Activated CD4-positive, CD25-positive, alpha-beta regulatory T cell treated with anti-CD3 and anti-CD28 coated beads, Interleukin-2, amount 50 U/mL, for 16 hours (primary cell): ENCODE data around the gene UNC119.
"Not testable (repeated sequence)": the region's sequence is repeated elsewhere in the genome, so short reads cannot be mapped to it uniquely, and the experiment has no call there.

Source experiments
- DNase-seq: peaks from one replicate; pipeline ENCODE4 v3.0.0-alpha.2; 2020; ENCODE audit warnings: low read depth, low spot score

The UNC119 gene

GRCh38 chr17:28522281-28522680 is 30.1 kb downstream of the UNC119 start:
- not testable (repeated sequence) for DNase-seq

DNA sequence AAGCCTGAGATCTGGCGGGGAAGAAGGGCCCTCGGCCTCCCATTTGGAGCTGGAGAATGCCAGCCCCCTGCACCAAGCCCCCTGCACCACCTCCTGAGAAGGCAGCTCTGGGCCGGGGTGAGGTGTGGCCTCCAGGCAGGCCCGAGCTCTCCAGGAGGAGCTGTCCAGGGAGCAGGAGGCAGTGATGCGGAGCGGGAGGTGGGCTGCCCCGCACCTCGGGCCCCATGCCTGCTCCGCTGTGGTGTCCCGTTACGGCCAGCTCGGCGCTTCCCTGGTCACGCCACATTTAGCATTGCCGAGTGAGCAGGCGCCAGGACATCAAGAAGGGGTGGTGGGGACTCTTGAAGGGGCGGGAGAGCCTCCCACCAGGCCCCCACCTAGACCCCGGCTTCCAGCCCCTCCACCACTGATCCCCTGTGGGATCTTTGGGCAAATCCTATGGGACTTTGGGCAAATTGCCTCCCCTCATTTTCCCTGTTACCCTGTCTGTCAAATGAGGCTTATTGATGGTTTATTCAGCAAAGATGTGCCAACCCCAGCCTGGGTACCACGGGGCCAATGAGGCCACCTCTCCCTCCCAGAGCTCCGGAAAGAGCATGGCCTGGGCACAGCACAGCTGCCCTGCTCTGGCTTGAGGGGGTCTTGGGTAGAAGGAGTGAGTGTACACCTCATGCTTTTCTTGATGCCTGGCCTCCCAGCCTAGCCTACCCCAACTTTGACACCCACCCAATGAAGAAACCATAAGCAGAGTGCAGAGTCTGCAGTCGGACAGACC is 30.9 kb downstream of the UNC119 start:
- DNase-seq: no peak

- DNase-seq: no peak
These were observed 31.7 kb downstream of the UNC119 start for GRCh38 chr17:28520687-28521086.

DNA sequence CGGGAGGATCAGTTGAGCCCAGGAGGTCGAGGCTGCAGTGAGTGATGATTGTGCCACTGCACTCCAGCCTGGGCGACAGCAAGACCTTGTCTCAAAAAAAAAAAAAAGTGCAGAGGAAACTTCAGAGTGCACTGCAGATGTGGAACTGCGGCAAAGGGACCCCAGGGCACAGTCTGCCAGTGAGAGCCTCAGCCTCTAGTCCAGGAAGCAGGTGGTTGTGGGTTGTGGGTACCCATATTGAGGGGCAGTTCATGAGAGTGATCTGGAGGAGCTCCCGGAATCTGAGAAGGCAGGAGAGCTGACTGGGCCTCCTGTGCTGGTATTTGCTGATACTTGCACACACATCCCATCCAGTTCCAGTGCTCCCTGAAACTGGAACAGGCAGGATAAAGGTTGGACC is 33.2 kb downstream of the UNC119 start:
- DNase-seq: no peak

GRCh38 chr17:28518578-28518977 is 33.8 kb downstream of the UNC119 start:
- DNase-seq: no peak

DNA sequence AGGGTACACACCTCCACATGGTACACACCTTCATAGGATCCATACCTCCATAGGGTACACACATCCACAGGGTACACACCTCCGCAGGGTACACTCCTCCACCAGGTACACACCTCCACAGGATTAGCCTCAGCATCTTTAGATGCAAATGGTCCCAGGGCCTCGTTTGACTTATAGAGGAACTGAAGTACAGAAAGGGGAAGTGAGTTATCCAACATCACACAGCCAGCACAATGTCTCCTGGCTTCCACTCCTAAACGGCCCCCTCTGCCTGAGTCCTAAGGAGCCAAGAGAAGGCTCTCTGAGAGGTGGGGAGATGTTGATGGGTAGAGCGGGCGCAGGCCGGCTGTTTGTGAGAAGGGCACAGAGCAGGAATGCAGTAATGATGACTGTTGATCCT is 34.3 kb downstream of the UNC119 start:
- no peak for DNase-seq

- no peak for DNase-seq
These were observed 36.9 kb downstream of the UNC119 start for GRCh38 chr17:28515518-28515917.

DNA sequence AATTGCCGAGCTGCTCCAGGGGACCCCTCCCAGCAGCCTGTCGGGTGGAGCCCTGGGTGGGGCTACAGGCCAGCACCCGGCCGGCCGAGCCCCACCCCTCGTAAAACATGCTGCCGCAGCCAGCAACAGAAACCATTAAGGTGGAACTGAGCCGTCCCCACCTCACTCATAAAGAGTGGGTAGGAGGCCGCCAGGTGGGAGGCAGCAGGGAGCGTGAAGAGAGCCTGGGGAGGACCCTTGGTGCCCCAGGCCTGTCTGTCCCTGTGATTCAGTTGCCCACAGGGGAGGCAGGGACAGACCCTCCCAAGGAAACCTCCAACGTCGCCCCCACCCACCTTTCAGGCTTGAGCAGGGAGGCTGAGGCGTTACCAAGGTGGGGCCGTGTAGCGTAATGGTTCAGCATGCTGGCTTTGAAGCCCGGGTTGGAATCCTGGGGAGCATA is 37.8 kb downstream of the UNC119 start:
- no peak for DNase-seq

DNA sequence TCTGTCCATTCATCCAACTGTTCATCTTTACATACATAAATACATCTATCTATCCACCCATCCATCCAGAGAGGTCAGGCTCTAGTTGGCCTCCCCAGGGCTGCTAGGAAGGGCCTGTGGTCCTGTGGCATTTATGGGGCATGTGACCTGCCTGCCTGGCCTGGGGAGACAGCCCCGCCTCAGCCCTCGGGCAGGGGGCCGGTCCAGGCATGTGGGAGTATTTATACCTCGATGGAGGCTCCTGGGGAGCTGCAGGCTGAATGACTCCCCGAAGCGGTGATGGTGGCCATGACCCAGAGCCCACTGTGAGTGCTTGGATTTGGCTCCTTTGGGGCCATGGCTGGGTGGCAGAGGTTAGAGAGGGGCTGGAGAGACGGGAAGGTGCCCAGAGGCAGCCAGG is 38.9 kb downstream of the UNC119 start:
- DNase-seq: no peak

DNA sequence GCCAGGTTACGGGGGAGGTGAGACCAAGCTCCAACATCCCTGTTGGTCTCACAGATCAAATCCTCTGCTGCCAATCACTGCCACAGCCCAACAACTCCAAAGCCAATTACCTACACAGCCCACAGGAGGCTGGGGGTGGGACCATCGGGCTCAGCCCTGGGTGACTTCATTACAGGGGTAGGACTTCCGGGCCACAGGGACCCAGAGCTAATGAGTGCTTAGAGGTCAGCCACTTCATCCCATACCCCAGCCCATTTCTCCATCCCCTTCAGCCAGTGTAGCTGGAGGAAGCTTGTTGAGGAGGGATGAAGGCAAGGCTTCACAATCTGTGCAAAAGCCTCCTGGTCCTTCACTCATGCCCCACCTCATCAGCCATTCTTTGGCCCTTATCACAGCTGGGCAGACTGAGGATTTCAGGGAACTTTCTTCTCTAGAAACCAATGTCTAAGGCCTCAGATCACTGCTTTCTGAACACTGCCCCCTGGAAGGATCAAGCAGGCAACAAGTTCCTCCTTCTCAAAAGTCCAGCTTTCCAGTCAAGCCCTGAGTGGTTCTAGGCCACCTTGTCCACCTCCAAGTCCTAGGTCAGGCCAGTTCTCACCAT is 40.5 kb downstream of the UNC119 start:
- DNase-seq: no peak

GRCh38 chr17:28509789-28510188 is 42.6 kb downstream of the UNC119 start:
- no peak for DNase-seq

DNA sequence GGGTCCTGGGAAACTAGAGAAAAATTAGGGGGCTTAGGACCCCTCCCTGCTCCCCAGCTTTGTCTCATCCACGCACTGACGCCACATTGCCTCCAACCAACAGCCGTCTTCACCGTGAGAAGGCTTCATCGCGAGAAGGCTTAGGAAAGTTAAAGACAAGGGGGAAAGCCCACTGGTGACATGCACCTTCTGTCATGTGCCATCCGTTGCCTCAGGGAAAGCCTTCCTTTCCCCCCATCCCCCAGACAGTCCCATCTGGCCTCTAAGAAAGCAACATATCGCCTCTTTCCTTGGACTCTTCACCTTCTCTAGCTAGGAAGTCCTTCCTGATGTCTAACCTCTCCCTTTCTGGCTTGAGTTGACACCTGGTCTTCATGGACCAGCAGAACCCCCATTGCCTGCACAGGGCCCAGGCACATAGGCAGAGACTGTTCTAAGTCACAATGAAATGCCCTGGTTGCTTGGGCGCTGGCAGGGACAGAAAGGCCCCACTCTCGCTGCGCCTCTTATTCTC is 44.2 kb downstream of the UNC119 start:
- no peak for DNase-seq

DNA sequence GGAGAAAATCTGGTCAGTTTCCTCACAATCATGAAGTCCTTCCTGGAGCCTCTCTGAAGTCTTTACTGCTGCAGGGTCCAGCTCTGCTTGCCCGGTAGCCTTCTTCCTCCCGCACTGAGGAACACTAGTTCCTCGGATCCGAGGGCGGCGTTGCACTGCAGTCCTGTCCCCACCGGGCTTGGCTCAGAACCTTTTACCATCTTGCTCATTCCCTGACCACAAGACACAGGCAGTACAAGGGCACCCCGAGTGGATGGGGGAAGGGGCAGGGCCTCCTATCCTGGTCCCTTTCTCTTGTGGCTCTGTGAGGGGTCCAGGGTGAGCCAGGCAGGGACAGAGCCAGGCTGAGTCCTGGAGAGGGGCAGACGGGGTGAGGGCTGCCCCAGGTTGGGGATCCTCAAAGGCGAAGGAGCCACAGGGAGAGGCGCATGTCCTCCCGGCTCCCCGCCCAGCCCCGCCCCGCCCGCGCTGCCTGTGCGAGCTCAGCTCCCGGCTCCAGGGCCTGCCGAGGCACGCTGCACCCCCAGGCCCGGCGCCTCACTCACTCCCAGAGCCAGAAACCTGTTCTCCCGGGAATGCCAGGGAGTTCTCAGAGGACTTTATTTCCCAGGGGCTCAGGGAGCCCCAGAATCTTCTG is 44.7 kb downstream of the UNC119 start:
- DNase-seq: no peak

DNA sequence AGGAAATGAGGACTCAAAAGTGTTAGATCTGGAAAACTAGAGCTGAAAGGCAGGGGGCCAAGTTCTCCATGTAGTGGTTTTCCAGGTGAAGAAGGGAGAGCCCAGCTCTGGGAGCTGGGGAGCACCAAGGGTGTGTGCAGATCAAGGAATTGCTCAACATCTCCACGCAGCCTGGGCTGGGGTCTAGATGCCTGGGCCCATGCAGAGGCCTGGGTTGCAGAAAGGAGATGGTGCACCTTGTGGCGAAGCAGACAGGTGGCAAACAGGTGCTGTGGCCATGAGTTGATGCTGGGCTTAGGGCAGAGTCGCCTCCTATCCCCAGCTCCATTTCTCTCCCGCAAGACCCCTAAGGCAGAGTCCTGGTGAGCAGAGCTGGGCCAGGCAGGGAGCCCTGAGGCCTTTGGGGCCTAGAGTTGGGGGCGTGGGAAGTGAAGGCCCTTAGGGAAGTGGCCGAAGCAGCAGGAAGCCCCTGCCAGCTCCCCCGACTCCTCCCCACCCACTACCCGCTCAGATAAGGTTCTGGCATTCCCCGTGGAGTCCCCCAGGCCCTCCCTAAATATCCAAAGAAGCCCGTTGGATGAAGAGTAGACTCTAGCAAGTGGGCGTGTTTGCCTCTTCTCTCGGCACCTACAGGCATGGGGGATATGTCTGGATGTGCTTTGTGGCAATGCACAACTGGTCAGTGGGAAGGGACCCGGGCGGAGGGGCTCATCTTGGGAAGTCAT is 45.5 kb downstream of the UNC119 start:
- DNase-seq: no peak

- no peak for DNase-seq
These were observed 46.3 kb downstream of the UNC119 start, which contains the start of gene FOXN1 for GRCh38 chr17:28505986-28506665. Gene FOXN1, plus strand, starts transcription at chr17:28506348. Its CDS starts 17,622 bp downstream, at chr17:28523970.

- no peak for DNase-seq
These were observed 49.0 kb downstream of the UNC119 start for GRCh38 chr17:28503420-28503819.

DNA sequence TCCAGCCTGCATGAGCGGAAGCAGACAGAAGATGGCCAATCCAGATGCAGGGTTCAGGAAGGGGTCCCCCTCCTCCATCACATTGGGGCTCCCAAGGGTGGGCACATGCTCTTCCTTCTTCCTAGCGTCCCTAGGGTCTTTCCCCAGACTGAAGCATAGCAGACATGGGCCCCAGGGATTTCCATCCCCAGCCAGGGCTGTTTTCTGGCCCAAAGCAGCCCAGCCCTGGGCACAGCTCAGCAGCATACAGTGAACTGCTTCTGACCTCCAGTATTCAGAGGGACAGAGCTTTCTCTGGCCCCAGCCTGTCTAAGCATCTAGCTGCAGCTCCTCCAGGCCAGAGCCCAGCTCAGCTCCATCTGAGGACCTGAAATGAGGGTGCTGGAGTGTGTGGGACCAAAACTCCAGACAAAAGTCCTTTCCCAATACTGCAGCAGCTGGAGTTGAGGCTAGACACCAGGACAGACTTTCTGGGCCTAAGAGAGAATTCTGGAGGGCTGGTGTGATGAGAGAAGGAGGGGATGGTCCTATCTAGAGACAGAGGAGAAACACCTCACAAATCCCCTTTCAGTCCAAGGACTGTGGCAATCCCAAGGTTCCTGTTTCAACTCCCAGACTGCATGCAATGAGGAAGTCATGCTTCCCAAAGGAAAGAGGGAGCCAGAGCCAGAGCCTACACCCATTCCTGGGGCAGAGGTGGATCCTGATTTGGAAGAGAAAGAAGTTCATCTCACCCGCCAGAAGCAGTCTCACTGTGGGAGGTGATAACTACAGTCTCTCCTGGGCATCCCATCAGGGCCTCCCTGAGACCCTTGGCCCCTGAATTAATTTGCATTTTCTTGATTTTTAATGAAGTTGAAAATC is 50.8 kb downstream of the UNC119 start:
- DNase-seq: no peak

GRCh38 chr17:28500712-28501379 is 51.6 kb downstream of the UNC119 start:
- no peak for DNase-seq

DNA sequence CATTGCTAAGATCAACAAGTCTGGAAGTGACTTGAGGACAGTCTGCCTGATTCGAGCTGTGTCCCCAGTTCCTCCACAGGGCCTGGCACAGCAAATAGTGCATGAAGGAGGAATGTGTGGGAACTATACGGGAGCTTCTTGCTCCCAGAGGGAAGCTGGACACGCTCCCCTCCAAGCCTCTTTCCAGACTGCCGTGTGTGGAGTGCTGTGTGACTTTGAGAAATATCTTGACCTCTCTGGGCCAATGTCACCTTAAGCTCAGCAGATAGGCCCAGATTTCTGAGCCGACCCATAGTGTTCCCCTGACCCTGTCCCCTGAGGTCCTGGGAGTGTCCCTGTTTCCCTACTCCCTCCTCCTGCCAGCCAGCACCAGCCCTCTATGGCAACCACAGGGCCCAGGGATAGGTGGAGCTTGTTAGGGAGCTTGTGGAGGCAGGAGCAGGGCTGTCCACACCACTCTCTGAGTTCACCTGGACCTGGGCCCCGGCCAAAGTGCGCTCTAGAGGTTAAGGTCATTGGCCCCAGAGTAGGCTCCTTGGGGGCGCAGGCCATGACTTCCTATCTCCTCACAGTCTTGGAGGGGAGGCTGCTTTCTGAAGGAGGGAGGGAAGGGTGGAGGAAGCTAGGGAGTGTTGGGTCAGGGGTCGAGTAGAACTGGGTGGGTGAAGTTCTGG is 52.6 kb downstream of the UNC119 start:
- no peak for DNase-seq
